OCI-LY7 (cell line): ENCODE results near the gene PPP2R5C.
"Not testable (repeated sequence)": the region's sequence is repeated elsewhere in the genome, so short reads cannot be mapped to it uniquely, and the experiment has no call there.

ENCODE experiments used
- CTCF ChIP-seq: fragments of 200-600 bp; sonication (generic); conservative IDR thresholded peaks from 2 replicates; pipeline ENCODE4 v1.5.1; 2014; ENCODE audit warnings: mild to moderate bottlenecking, antibody characterized with exemption, low read length, moderate library complexity, mixed read lengths
- EZH2phosphoT487 ChIP-seq: fragments of 200-600 bp; sonication (generic); IDR thresholded peaks from 2 replicates; pipeline ENCODE4 v1.6.1; 2018; ENCODE audit warnings: low read depth, borderline replicate concordance, mild to moderate bottlenecking, mixed run types, antibody characterized with exemption, low read length, moderate library complexity, mixed read lengths

DNA sequence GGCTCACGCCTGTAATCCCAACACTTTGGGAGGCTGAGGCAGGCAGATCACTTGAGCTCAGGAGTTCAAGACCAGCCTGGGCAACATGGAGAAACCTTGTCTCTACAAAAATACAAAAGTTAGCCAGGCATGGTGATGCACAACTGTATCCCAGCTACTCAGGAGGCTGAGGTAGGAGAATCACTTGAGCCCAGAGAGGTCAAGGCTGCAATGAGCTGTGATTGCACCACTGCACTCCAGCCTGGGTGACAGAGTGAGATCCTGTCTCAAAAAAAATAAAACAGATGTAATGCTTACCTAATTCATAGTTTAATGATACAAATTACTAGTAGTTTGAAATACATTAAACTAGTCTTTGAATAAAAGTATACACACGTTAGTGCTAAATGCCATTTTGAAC, 209.9 kb downstream of the PPP2R5C start:
- TF ChIP-seq CTCF, EZH2phosphoT487: not testable (repeated sequence)
